WERI-Rb-1 (cell line): ENCODE results near the gene PDE8B.
A peak's percentile ranks its signal among the peaks of the same experiment; 100 is the strongest.

Experiments
- DNase-seq: peaks from one replicate; pipeline ENCODE4 v3.0.0-alpha.2; 2020
- H3K27ac ChIP-seq: fragments of 250-450 bp; sonication (Bioruptor Pico); 2 replicates; pipeline ENCODE4 v1.5.1; 2020; ENCODE audit warnings: mild to moderate bottlenecking, moderate library complexity
- H3K27me3 ChIP-seq: fragments of 250-450 bp; sonication (Bioruptor Pico); 2 replicates; pipeline ENCODE4 v1.5.1; 2021; ENCODE audit warnings: mild to moderate bottlenecking, low read depth, moderate library complexity; ENCODE audit not compliant: insufficient read depth, severe bottlenecking
- H3K36me3 ChIP-seq: fragments of 250-450 bp; sonication (Bioruptor Pico); 2 replicates; pipeline ENCODE4 v1.5.1; 2020; ENCODE audit warnings: mild to moderate bottlenecking, moderate library complexity
- H3K4me3 ChIP-seq: 2 replicates; pipeline ENCODE4 v1.5.1; 2011; ENCODE audit warnings: low read depth, mild to moderate bottlenecking, control low read depth, low read length
- H3K9me3 ChIP-seq: fragments of 250-450 bp; sonication (Bioruptor Pico); 2 replicates; pipeline ENCODE4 v1.5.1; 2021; ENCODE audit warnings: mild to moderate bottlenecking, moderate library complexity; ENCODE audit not compliant: severe bottlenecking
- TF ChIP-seq, protein P1 (sequence below): IDR thresholded peaks from 2 replicates; pipeline ENCODE4 v1.5.1; 2011; ENCODE audit warnings: low read depth, mild to moderate bottlenecking, control low read depth, inconsistent platforms, low read length

The PDE8B gene

DNA sequence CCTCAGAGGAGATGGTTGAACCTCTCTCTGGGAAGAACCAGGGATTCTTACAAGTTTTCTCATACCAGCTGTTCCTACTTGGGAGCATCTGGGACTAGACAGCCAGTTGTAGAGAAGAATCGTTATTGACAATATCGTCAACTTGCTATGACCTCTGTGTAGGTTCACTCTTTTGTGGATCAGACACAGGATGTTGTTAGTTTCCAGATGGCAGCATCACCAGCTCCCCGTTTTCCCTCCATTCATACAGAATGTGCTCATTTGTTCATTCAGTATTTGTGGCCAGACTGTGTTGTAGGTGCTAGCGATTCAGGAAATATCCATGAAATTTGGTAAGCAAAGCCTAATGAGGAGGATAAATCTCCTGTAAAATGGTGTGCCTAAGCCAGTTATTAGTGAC is 3.7 kb downstream of the PDE8B start:
- no peak for DNase-seq
- no peaks in the 10 kb centered on the region for H3K36me3 ChIP-seq
- H3K9me3 ChIP-seq: no peaks in the 10 kb centered on the region
- TF ChIP-seq, protein P1, sequence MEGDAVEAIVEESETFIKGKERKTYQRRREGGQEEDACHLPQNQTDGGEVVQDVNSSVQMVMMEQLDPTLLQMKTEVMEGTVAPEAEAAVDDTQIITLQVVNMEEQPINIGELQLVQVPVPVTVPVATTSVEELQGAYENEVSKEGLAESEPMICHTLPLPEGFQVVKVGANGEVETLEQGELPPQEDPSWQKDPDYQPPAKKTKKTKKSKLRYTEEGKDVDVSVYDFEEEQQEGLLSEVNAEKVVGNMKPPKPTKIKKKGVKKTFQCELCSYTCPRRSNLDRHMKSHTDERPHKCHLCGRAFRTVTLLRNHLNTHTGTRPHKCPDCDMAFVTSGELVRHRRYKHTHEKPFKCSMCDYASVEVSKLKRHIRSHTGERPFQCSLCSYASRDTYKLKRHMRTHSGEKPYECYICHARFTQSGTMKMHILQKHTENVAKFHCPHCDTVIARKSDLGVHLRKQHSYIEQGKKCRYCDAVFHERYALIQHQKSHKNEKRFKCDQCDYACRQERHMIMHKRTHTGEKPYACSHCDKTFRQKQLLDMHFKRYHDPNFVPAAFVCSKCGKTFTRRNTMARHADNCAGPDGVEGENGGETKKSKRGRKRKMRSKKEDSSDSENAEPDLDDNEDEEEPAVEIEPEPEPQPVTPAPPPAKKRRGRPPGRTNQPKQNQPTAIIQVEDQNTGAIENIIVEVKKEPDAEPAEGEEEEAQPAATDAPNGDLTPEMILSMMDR: no peak
- no peak overlapping the region for H3K4me3 ChIP-seq
- no peak overlapping the region for H3K27ac ChIP-seq
- no peaks in the 10 kb centered on the region for H3K27me3 ChIP-seq

GRCh38 chr5:77218263-77218662 is 7.8 kb downstream of the PDE8B start:
- no peak for DNase-seq
- H3K9me3 ChIP-seq: no peaks in the 10 kb centered on the region

DNA sequence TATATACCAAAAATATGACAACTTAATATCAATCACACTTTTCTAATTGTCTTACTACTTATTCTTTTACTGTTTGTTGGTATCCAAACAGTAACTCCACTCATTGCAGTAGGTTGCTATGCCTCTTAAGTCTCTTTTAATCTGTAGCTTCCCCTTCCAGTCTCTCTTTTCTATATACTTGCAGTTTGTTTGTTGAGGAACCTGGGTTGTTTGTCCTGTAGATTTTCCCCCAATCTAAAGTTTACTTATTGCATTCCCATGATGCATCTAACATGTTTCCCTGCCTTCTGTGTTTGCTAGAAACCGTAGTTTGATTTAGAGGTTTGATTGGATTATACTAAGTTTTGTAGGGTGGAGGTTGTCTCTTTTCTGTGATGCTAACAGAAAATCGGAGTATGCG is 10.6 kb downstream of the PDE8B start:
- Histone ChIP-seq H3K27ac (no peak overlapping the region), H3K36me3 (no peaks in the 10 kb centered on the region), H3K27me3 (no peaks in the 10 kb centered on the region), H3K4me3 (no peak overlapping the region), H3K9me3 (no peaks in the 10 kb centered on the region)
- DNase-seq: no peak
- TF ChIP-seq, protein P1: no peak

More at GRCh38 chr5:77218263-77218662, 7.8 kb downstream of the PDE8B start:
- Histone ChIP-seq H3K36me3 (no peaks in the 10 kb centered on the region), H3K27me3 (no peaks in the 10 kb centered on the region), H3K27ac (no peak overlapping the region), H3K4me3 (no peak overlapping the region)
- TF ChIP-seq, protein P1: peak; percentile 38

GRCh38 chr5:77222722-77223121 is 12.2 kb downstream of the PDE8B start:
- H3K27ac ChIP-seq: no peak overlapping the region
- H3K27me3 ChIP-seq: no peaks in the 10 kb centered on the region
- DNase-seq: peak; percentile 24
- H3K9me3 ChIP-seq: no peaks in the 10 kb centered on the region
- no peak overlapping the region for H3K4me3 ChIP-seq
- no peaks in the 10 kb centered on the region for H3K36me3 ChIP-seq
- TF ChIP-seq, protein P1: no peak

DNA sequence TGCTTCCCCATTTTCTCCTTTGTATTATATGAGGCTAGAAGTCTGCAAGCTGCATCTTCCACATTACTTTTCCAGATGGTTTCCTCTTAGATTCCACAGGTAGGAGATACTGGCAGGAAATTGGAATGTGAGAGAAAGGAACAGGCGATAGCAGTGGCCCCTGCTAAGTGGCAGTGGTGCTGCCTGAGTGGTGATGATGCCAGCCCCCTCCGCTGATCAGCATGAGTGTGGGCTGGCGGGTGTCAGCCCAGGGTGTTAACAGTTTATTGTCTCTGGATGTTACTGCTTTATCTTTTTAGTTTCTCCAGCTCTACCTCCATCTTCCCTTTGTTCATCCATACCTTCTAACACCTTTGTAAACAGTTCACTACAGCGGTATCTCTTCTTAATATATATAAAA is 13.2 kb downstream of the PDE8B start:
- H3K36me3 ChIP-seq: no peaks in the 10 kb centered on the region
- DNase-seq: no peak
- no peaks in the 10 kb centered on the region for H3K27me3 ChIP-seq
- TF ChIP-seq, protein P1: no peak
- H3K27ac ChIP-seq: no peak overlapping the region
- H3K4me3 ChIP-seq: no peak overlapping the region
- no peaks in the 10 kb centered on the region for H3K9me3 ChIP-seq

DNA sequence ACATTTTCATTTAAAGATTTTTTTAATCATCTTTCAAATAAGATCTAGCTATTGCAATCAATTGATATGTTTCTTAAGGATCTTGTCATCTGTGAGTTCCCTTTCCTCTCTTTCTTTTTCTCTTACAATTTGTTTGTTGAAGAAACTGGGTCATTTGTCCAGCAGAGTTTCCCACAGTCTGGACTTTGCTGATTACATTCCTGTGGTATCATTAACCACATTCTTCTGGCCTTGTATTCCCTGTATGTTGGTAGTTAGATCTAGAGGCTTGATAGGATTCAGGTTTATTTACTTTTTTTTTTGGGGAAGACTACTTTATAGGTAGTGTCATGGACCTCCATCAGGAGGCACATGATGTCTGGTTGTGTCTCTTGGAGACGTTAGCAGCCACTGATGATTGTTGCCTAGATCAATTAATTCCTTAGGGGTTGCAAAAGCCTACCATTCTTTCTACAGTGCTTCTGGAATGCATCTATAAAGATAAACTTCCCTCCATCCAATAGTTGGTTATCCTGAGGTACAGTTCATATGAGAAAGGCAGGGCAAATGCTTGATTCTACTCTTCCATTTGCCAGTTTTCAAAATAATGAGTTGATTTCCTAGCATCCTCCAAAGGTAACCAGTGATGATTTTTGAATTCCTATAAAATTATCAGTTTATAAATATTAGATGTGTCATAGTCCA is 14.3 kb downstream of the PDE8B start:
- no peak overlapping the region for H3K4me3 ChIP-seq
- H3K27me3 ChIP-seq: no peaks in the 10 kb centered on the region
- TF ChIP-seq, protein P1: no peak
- no peaks in the 10 kb centered on the region for H3K9me3 ChIP-seq
- H3K27ac ChIP-seq: no peak overlapping the region
- DNase-seq: no peak
- H3K36me3 ChIP-seq: no peaks in the 10 kb centered on the region
